HepG2 (cell line): ENCODE results near the gene ATRIP. TPM values are rescaled to one million over a fixed set of nuclear protein-coding genes. Genes with fewer than 3 reads are reported as not detected.
A peak's percentile ranks its signal among the peaks of the same experiment; 100 is the strongest.

Source experiments
- AHR ChIP-seq: IDR thresholded peaks from 2 replicates; pipeline ENCODE4 v1.6.1; 2018; ENCODE audit warnings: missing genetic modification reagents, missing compliant biosample characterization
- KDM1A ChIP-seq: IDR thresholded peaks from 2 replicates; pipeline ENCODE4 v1.6.1; 2016; ENCODE audit warnings: missing compliant biosample characterization
- PRDM10 ChIP-seq: sonication (generic); formaldehyde crosslinking; IDR thresholded peaks from 2 replicates; pipeline ENCODE4 v1.4.0; 2020; ENCODE audit warnings: low read depth, missing genetic modification reagents
- RNF2 ChIP-seq: fragments of 450-650 bp; conservative IDR thresholded peaks from 2 replicates; pipeline ENCODE4 v1.6.1; 2016; ENCODE audit warnings: low read depth
- SALL1 ChIP-seq: sonication (generic); formaldehyde crosslinking; IDR thresholded peaks from 2 replicates; pipeline ENCODE4 v1.8.0; 2022; ENCODE audit warnings: mild to moderate bottlenecking, missing genetic modification reagents
- SOX5 ChIP-seq: IDR thresholded peaks from 2 replicates; pipeline ENCODE4 v1.6.1; 2016; ENCODE audit warnings: borderline replicate concordance
- SP140L ChIP-seq: sonication (generic); formaldehyde crosslinking; IDR thresholded peaks from 2 replicates; pipeline ENCODE4 v1.4.0; 2020; ENCODE audit warnings: missing genetic modification reagents, borderline replicate concordance
- SP5 ChIP-seq: IDR thresholded peaks from 2 replicates; pipeline ENCODE4 v1.6.1; 2016; ENCODE audit warnings: low read depth, borderline replicate concordance
- ZEB1 ChIP-seq: IDR thresholded peaks from 2 replicates; pipeline ENCODE4 v1.6.1; 2012; ENCODE audit warnings: mild to moderate bottlenecking, low read depth, inconsistent platforms; ENCODE audit not compliant: insufficient replicate concordance
- ZMYM3 ChIP-seq: sonication (generic); formaldehyde crosslinking; IDR thresholded peaks from 2 replicates; pipeline ENCODE4 v1.5.1; 2020; ENCODE audit warnings: mild to moderate bottlenecking, missing genetic modification reagents
- ZNF333 ChIP-seq: sonication (generic); formaldehyde crosslinking; IDR thresholded peaks from 2 replicates; pipeline ENCODE4 v1.4.0; 2020; ENCODE audit warnings: mild to moderate bottlenecking, missing genetic modification reagents, borderline replicate concordance
- ZNF562 ChIP-seq: sonication (generic); formaldehyde crosslinking; IDR thresholded peaks from 2 replicates; pipeline ENCODE4 v1.8.0; 2022; ENCODE audit warnings: missing genetic modification reagents, borderline replicate concordance
- ZNF567 ChIP-seq: sonication (generic); formaldehyde crosslinking; IDR thresholded peaks from 2 replicates; pipeline ENCODE4 v1.8.1; 2023; ENCODE audit warnings: mild to moderate bottlenecking, missing genetic modification reagents, borderline replicate concordance
- ZNF674 ChIP-seq: sonication (generic); formaldehyde crosslinking; IDR thresholded peaks from 2 replicates; pipeline ENCODE4 v1.5.0; 2020; ENCODE audit warnings: low read depth, mild to moderate bottlenecking, missing genetic modification reagents
- ZNF878 ChIP-seq: sonication (generic); formaldehyde crosslinking; IDR thresholded peaks from 2 replicates; pipeline ENCODE4 v1.8.1; 2023; ENCODE audit warnings: mild to moderate bottlenecking, missing genetic modification reagents, moderate library complexity
- polyA plus RNA-seq, 8 experiments: library from polyadenylated mRNA; depleted of rRNA in 3 of 8; stranded (reverse) in 7 of 8; unstranded in 1 of 8; fragments of >200 nt; fragmentation: Illumina TruSeq in 4 of 8; extraction: Trizol in 4 of 8; gene quantifications; 2 replicates each; pipeline versions ENCODE4 v1.2.1 to v1.2.3, GENCODE V29; 2011 to 2016; ENCODE audit warnings: low read depth in 4 of 8, missing spikeins in 1 of 8, mixed read lengths in 1 of 8; ENCODE audit not compliant: insufficient read depth in 1 of 8
- total RNA-seq, 5 experiments: library from RNA; depleted of rRNA; stranded (reverse); fragments of >200 nt; fragmentation: Illumina TruSeq; extraction: Trizol; gene quantifications; 2 replicates each; pipeline ENCODE4 v1.2.3, GENCODE V29; 2016; ENCODE audit warnings: low read depth in 1 of 5
- TF ChIP-seq, protein P1 (sequence below): sonication (generic); formaldehyde crosslinking; IDR thresholded peaks from one replicate; pipeline ENCODE4 v1.5.1; 2020; ENCODE audit warnings: mild to moderate bottlenecking, missing genetic modification reagents; ENCODE audit errors: not compliant biosample characterization
- TF ChIP-seq, protein P2 (sequence below): sonication (generic); formaldehyde crosslinking; IDR thresholded peaks from 2 replicates; pipeline ENCODE4 v1.4.0; 2020; ENCODE audit warnings: missing genetic modification reagents, borderline replicate concordance

ATRIP gene
- total and polyA plus RNA-seq, 2 of the 13 experiments (the other 11 are each of a cell fraction or from before 2014, with no cell fraction given), result 5.1 to 12.5 TPM

DNA sequence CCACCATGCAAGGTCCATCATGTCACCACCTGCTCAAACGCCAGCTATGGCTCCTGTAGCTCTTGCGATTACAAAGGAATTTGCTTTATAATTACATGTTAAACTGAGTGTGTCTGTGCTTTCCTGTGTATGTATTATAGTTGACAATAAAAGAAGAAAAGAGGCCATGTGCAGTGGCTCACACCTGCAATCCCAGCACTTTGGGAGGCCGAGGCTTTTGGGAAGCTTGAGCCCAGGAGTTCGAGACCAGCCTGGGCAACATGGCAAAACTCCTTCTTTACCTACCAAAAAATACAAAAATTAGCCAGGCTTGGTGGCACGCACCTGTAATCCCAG, 27.0 kb downstream of the ATRIP start (continued):
- TF ChIP-seq, protein P1, sequence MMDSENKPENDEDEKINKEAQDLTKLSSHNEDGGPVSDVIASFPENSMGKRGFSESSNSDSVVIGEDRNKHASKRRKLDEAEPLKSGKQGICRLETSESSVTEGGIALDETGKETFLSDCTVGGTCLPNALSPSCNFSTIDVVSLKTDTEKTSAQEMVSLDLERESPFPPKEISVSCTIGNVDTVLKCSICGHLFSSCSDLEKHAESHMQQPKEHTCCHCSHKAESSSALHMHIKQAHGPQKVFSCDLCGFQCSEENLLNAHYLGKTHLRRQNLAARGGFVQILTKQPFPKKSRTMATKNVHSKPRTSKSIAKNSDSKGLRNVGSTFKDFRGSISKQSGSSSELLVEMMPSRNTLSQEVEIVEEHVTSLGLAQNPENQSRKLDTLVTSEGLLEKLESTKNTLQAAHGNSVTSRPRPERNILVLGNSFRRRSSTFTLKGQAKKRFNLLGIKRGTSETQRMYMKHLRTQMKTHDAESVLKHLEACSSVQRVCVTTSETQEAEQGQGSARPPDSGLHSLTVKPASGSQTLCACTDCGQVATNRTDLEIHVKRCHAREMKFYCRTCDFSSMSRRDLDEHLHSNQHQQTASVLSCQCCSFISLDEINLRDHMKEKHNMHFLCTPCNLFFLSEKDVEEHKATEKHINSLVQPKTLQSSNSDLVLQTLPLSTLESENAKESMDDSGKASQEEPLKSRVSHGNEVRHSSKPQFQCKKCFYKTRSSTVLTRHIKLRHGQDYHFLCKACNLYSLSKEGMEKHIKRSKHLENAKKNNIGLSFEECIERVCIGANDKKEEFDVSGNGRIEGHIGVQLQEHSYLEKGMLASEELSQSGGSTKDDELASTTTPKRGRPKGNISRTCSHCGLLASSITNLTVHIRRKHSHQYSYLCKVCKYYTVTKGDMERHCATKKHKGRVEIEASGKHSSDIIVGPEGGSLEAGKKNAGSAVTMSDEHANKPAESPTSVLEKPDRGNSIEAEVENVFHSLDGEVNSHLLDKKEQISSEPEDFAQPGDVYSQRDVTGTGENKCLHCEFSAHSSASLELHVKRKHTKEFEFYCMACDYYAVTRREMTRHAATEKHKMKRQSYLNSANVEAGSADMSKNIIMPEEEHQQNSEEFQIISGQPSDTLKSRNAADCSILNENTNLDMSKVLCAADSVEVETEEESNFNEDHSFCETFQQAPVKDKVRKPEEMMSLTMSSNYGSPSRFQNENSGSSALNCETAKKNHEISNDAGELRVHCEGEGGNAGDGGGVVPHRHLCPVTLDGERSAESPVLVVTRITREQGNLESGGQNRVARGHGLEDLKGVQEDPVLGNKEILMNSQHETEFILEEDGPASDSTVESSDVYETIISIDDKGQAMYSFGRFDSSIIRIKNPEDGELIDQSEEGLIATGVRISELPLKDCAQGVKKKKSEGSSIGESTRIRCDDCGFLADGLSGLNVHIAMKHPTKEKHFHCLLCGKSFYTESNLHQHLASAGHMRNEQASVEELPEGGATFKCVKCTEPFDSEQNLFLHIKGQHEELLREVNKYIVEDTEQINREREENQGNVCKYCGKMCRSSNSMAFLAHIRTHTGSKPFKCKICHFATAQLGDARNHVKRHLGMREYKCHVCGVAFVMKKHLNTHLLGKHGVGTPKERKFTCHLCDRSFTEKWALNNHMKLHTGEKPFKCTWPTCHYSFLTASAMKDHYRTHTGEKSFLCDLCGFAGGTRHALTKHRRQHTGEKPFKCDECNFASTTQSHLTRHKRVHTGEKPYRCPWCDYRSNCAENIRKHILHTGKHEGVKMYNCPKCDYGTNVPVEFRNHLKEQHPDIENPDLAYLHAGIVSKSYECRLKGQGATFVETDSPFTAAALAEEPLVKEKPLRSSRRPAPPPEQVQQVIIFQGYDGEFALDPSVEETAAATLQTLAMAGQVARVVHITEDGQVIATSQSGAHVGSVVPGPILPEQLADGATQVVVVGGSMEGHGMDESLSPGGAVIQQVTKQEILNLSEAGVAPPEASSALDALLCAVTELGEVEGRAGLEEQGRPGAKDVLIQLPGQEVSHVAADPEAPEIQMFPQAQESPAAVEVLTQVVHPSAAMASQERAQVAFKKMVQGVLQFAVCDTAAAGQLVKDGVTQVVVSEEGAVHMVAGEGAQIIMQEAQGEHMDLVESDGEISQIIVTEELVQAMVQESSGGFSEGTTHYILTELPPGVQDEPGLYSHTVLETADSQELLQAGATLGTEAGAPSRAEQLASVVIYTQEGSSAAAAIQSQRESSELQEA, result no peak
- TF ChIP-seq ZNF674, result no peak
- no peak for TF ChIP-seq SP140L
- no peak for TF ChIP-seq RNF2
- 0 out of 2 replicates have a peak, but pooled peaks have one; percentile 1 for TF ChIP-seq SALL1
- TF ChIP-seq ZNF878 (CRISPR knock-in tag), result no peak
- no peak for TF ChIP-seq SOX5 (CRISPR knock-in tag)
- no peak for TF ChIP-seq ZNF333 (CRISPR knock-in tag)
- TF ChIP-seq SP5 (CRISPR knock-in tag), result no peak
- TF ChIP-seq ZMYM3 (CRISPR knock-in tag), result peak; percentile 84; the same call in 1 of the 2 replicates
- TF ChIP-seq PRDM10 (CRISPR knock-in tag), result no peak
- TF ChIP-seq ZNF567 (CRISPR knock-in tag), result no peak
- TF ChIP-seq KDM1A (CRISPR knock-in tag), result 0 out of 2 replicates have a peak, but pooled peaks have one; percentile 27
- TF ChIP-seq AHR, result no peak
- no peak for TF ChIP-seq ZNF562 (CRISPR knock-in tag)
- peak; percentile 11 for TF ChIP-seq ZEB1
- TF ChIP-seq, protein P2, sequence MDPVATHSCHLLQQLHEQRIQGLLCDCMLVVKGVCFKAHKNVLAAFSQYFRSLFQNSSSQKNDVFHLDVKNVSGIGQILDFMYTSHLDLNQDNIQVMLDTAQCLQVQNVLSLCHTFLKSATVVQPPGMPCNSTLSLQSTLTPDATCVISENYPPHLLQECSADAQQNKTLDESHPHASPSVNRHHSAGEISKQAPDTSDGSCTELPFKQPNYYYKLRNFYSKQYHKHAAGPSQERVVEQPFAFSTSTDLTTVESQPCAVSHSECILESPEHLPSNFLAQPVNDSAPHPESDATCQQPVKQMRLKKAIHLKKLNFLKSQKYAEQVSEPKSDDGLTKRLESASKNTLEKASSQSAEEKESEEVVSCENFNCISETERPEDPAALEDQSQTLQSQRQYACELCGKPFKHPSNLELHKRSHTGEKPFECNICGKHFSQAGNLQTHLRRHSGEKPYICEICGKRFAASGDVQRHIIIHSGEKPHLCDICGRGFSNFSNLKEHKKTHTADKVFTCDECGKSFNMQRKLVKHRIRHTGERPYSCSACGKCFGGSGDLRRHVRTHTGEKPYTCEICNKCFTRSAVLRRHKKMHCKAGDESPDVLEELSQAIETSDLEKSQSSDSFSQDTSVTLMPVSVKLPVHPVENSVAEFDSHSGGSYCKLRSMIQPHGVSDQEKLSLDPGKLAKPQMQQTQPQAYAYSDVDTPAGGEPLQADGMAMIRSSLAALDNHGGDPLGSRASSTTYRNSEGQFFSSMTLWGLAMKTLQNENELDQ (CRISPR knock-in tag), result no peak
